Measurements from ENCODE around the gene PPP1CA.
A peak's percentile ranks its signal among the peaks of the same experiment; 100 is the strongest.

DNA sequence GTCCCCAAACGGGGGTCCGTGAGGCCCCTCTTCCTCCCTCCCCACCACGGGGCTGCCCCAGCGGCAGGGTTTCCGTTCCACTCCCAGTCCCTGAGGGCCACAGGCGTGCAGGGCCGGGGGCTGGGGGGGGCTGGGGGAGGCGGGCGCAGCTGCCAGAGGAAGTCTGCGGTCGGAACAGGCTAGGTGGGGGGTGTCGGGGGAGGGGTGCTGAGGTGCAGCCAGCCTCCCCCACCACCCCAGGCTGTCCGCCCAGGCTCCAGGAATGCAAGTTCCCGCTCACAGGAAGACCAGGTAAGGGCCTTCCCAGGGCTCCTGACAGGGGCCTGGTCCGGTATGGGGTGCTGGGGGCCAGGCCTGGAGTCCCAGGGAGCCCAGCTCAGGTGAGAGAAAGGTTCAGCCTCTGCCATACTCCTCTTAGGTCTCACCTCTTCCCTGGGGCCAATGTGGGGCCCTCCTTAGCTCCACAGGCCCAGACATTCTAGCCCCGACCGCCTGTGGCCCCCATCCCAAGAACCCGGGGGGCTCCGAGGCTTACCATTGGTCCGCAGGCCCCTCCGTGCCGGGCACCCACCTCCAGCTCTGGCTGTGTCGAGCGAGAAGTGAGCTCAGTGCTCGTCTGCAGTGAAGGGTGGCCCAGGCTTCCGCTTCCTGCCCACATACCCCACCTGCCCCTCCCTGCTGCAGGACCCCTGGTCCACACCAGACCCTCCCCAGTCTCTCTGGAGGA lies 35.6 kb upstream of the PPP1CA start, which contains the start of gene PTPRCAP:
- TF ChIP-seq CTCF (IDR thresholded peaks at IDR 0.05) (no peak), POLR2A (IDR thresholded peaks at IDR 0.05) (peak in 1 of 2 donors; percentile 6)
